Aorta (tissue), 5 donors: ENCODE measurements around the gene PLEKHG4. TPM values are rescaled to one million over a fixed set of nuclear protein-coding genes. Genes with fewer than 3 reads are reported as not detected.

Experiments
- ATAC-seq: fragments of 200-7000 bp; cut with Tn5 transposase; one replicate; pipeline ENCODE4 v1.9.1; 2022; ENCODE audit warnings: moderate library complexity; ENCODE audit not compliant: low FRiP score
- DNase-seq, 2 donors: peaks; one replicate each; pipeline ENCODE4 v3.0.0-alpha.2; 2020
- H3K27ac ChIP-seq, 2 donors: one replicate each; pipeline ENCODE4 v1.5.1; 2013; ENCODE audit warnings: low read length in 2 of 2, mild to moderate bottlenecking in 2 of 2, moderate library complexity in 2 of 2, control low read depth in 1 of 2, inconsistent platforms in 1 of 2, low read depth in 1 of 2
- H3K27me3 ChIP-seq, 2 donors: one replicate each; pipeline ENCODE4 v1.6.1; 2013; ENCODE audit warnings: control low read depth in 1 of 2, low read length in 1 of 2, mild to moderate bottlenecking in 1 of 2, moderate library complexity in 1 of 2; ENCODE audit not compliant: insufficient read depth in 2 of 2, control insufficient read depth in 1 of 2
- H3K36me3 ChIP-seq, 2 donors: one replicate each; pipeline ENCODE4 v1.6.1; 2013; ENCODE audit warnings: control low read depth in 1 of 2, low read length in 1 of 2, mild to moderate bottlenecking in 1 of 2; ENCODE audit not compliant: insufficient read depth in 2 of 2, control insufficient read depth in 1 of 2
- H3K4me1 ChIP-seq, 2 donors: one replicate each; pipeline ENCODE4 v1.6.1; 2013; ENCODE audit warnings: low read length in 2 of 2, control low read depth in 1 of 2, mild to moderate bottlenecking in 1 of 2, moderate library complexity in 1 of 2; ENCODE audit not compliant: insufficient read depth in 2 of 2, control insufficient read depth in 1 of 2
- H3K4me3 ChIP-seq, 2 donors: one replicate each; pipeline ENCODE4 v1.5.1; 2013; ENCODE audit warnings: low read length in 2 of 2, control low read depth in 1 of 2, mild to moderate bottlenecking in 1 of 2
- H3K9me3 ChIP-seq: one replicate; pipeline ENCODE4 v1.6.1; 2013; ENCODE audit warnings: mild to moderate bottlenecking, low read length; ENCODE audit not compliant: control insufficient read depth
- WGBS, 2 donors: extraction: QIAGEN DNeasy Blood & Tissue Kit; methylation state at CpG; one replicate each; pipeline ENCODE4 v1.1.7; 2013; 5-methylcytosine and 5-hydroxymethylcytosine counted together
- intact Hi-C, 2 donors: fragments of 100-400 bp; cut with DNase I; formaldehyde crosslinking; loops; one replicate each; pipeline versions ENCODE4 v1.14.2 to v1.15.0; 2022
- polyA plus RNA-seq, 2 donors: library from polyadenylated mRNA; stranded (reverse); fragments of 200-250 nt; gene quantifications; one replicate each; pipeline ENCODE4 v1.2.3, GENCODE V29; 2013
- total RNA-seq, 2 donors: library from RNA; stranded (reverse); fragmentation: NEBNext Ultra II Directional; extraction: Animal tissue kit (Norgen Biotek cat#: 25700); gene quantifications; one replicate each; pipeline ENCODE4 v1.2.1, GENCODE V29; 2021
- donor health status: healthy with polysubstance abuse.
- donor health status: Bipolar disorder and iron deficiency.
- donor health status: DM: no; HTN: no; CAD: no.
- donor health status: DM: no; HTN: no; CAD: no.
- donor health status: DM: yes; HTN: yes; CAD: no.

PLEKHG4 gene
- total and polyA plus RNA-seq, 4 donors: 2.1 to 16.7 (median 4.7) TPM

GRCh38 chr16:67327743-67328142 lies 48.4 kb downstream of the PLEKHG4 start:
- 68 to 77% methylated on average over 3 of the region's 3 CpGs for WGBS, 2 donors
- intact Hi-C loops: no loop called here
- H3K27ac ChIP-seq: no peak overlapping the region

GRCh38 chr16:67329901-67330300 lies 50.6 kb downstream of the PLEKHG4 start:
- Histone ChIP-seq H3K4me1 (no peaks in the 10 kb centered on the region), H3K9me3 (no peaks in the 10 kb centered on the region), H3K4me3 (no peak overlapping the region), H3K27me3 (no peaks in the 10 kb centered on the region), H3K27ac (no peak overlapping the region), H3K36me3 (no peaks in the 10 kb centered on the region)
- ATAC-seq (no peak), DNase-seq (no peak)
- intact Hi-C loops: no loop called here
- WGBS, 2 donors: 66 to 67% methylated on average over 5 of the region's 5 CpGs

More at GRCh38 chr16:67327743-67328142, 48.4 kb downstream of the PLEKHG4 start:
- Histone ChIP-seq H3K36me3 (no peaks in the 10 kb centered on the region), H3K4me3 (no peak overlapping the region), H3K27me3 (no peaks in the 10 kb centered on the region), H3K9me3 (no peaks in the 10 kb centered on the region), H3K4me1 (no peaks in the 10 kb centered on the region)
- DNase-seq: no peak
- ATAC-seq: no peak

- no peaks in the 10 kb centered on the region for H3K4me1 ChIP-seq
- 70 to 87% methylated on average over 2 of the region's 2 CpGs for WGBS, 2 donors
- intact Hi-C loops: no loop called here
- DNase-seq: no peak
- no peaks in the 10 kb centered on the region for H3K9me3 ChIP-seq
- H3K36me3 ChIP-seq: no peaks in the 10 kb centered on the region
- H3K27me3 ChIP-seq: no peaks in the 10 kb centered on the region
- no peak for ATAC-seq
- H3K27ac ChIP-seq: no peak overlapping the region
- no peak overlapping the region for H3K4me3 ChIP-seq
Observed at GRCh38 chr16:67333315-67333714, 54.0 kb downstream of the PLEKHG4 start.

GRCh38 chr16:67336116-67336515 lies 56.8 kb downstream of the PLEKHG4 start:
- DNase-seq (no peak), ATAC-seq (no peak)
- no peak overlapping the region for H3K4me3 ChIP-seq
- H3K27me3 ChIP-seq: no peaks in the 10 kb centered on the region
- H3K36me3 ChIP-seq: no peaks in the 10 kb centered on the region
- WGBS, 2 donors: 53 to 73% methylated on average over 1 of the region's 1 CpG
- H3K9me3 ChIP-seq: no peaks in the 10 kb centered on the region
- H3K4me1 ChIP-seq: no peaks in the 10 kb centered on the region
- intact Hi-C loops: no loop called here
- H3K27ac ChIP-seq: no peak overlapping the region

GRCh38 chr16:67336648-67337047 lies 57.3 kb downstream of the PLEKHG4 start:
- H3K27ac ChIP-seq: no peak overlapping the region
- no peak for DNase-seq
- no peaks in the 10 kb centered on the region for H3K36me3 ChIP-seq
- WGBS, 2 donors: 91 to 92% methylated on average over 1 of the region's 1 CpG
- H3K9me3 ChIP-seq: no peaks in the 10 kb centered on the region
- no peaks in the 10 kb centered on the region for H3K27me3 ChIP-seq
- no peaks in the 10 kb centered on the region for H3K4me1 ChIP-seq
- ATAC-seq: no peak
- intact Hi-C loops: no loop called here
- H3K4me3 ChIP-seq: no peak overlapping the region

Other genes with a start within 250 kb of the PLEKHG4 start
- 10 to 100 TPM; 13.7 to 20.7 TPM for gene PHAF1, start 169.6 kb upstream of the PLEKHG4 start, total RNA-seq
- 10 to 100 TPM; 12.6 to 13.4 TPM for gene PHAF1, start 169.6 kb upstream of the PLEKHG4 start, polyA plus RNA-seq
- gene B3GNT9, start 128.5 kb upstream of the PLEKHG4 start, total RNA-seq: 10 to 100 TPM; 13.0 to 21.3 TPM
- gene B3GNT9, start 128.5 kb upstream of the PLEKHG4 start, polyA plus RNA-seq: 10 to 100 TPM in 1 of 2 donors, 1 to 10 TPM in 1; 3.9 to 22.4 TPM
- 10 to 100 TPM; 17.1 to 24.3 TPM for gene TRADD, start 119.6 kb upstream of the PLEKHG4 start, total RNA-seq
- gene TRADD, start 119.6 kb upstream of the PLEKHG4 start, polyA plus RNA-seq: 10 to 100 TPM; 15.7 to 45.2 TPM
- gene FBXL8, start 119.6 kb upstream of the PLEKHG4 start, total RNA-seq: 10 to 100 TPM in 1 of 2 donors, 1 to 10 TPM in 1; 7.3 to 20.8 TPM
- gene FBXL8, start 119.6 kb upstream of the PLEKHG4 start, polyA plus RNA-seq: 10 to 100 TPM in 1 of 2 donors, 1 to 10 TPM in 1; 1.1 to 32.1 TPM
- 100 to 1,000 TPM in 1 of 2 donors, 10 to 100 TPM in 1; 22.2 to 101 TPM for gene HSF4, start 114.8 kb upstream of the PLEKHG4 start, total RNA-seq
- gene HSF4, start 114.8 kb upstream of the PLEKHG4 start, polyA plus RNA-seq: 100 to 1,000 TPM in 1 of 2 donors, 10 to 100 TPM in 1; 25.0 to 133 TPM
- gene NOL3, start 109.0 kb upstream of the PLEKHG4 start, total RNA-seq: 10 to 100 TPM; 24.4 to 47.2 TPM
- gene NOL3, start 109.0 kb upstream of the PLEKHG4 start, polyA plus RNA-seq: 100 to 1,000 TPM in 1 of 2 donors, 10 to 100 TPM in 1; 67.5 to 122 TPM
- gene MATCAP1, start 95.6 kb upstream of the PLEKHG4 start, total RNA-seq: 10 to 100 TPM; 18.1 to 33.8 TPM
- gene MATCAP1, start 95.6 kb upstream of the PLEKHG4 start, polyA plus RNA-seq: 10 to 100 TPM in 1 of 2 donors, 1 to 10 TPM in 1; 3.0 to 45.7 TPM
- gene EXOC3L1, start 89.4 kb upstream of the PLEKHG4 start, total RNA-seq: 1 to 10 TPM; 1.3 to 4.4 TPM
- 1 to 10 TPM in 1 of 2 donors, under 1 TPM in 1; 0.51 to 1.8 TPM for gene EXOC3L1, start 89.4 kb upstream of the PLEKHG4 start, polyA plus RNA-seq
- 10 to 100 TPM; 54.2 to 58.1 TPM for gene E2F4, start 87.4 kb upstream of the PLEKHG4 start, total RNA-seq
- 10 to 100 TPM; 27.9 to 50.2 TPM for gene E2F4, start 87.4 kb upstream of the PLEKHG4 start, polyA plus RNA-seq
- gene ELMO3, start 80.4 kb upstream of the PLEKHG4 start, total RNA-seq: 1 to 10 TPM in 1 of 2 donors, under 1 TPM in 1; 0.97 to 3.4 TPM
- 1 to 10 TPM; 5.8 to 7.4 TPM for gene ELMO3, start 80.4 kb upstream of the PLEKHG4 start, polyA plus RNA-seq
- 10 to 100 TPM; 24.7 to 33.1 TPM for gene TMEM208, start 52.4 kb upstream of the PLEKHG4 start, total RNA-seq
- 10 to 100 TPM; 60.6 to 64.6 TPM for gene TMEM208, start 52.4 kb upstream of the PLEKHG4 start, polyA plus RNA-seq
- gene FHOD1, start 32.1 kb upstream of the PLEKHG4 start, total RNA-seq: 10 to 100 TPM; 28.2 to 47.9 TPM
- gene FHOD1, start 32.1 kb upstream of the PLEKHG4 start, polyA plus RNA-seq: 10 to 100 TPM; 12.9 to 41.3 TPM
- gene SLC9A5, start 30.6 kb upstream of the PLEKHG4 start, total RNA-seq: 1 to 10 TPM; 1.6 to 1.7 TPM
- gene SLC9A5, start 30.6 kb upstream of the PLEKHG4 start, polyA plus RNA-seq: 1 to 10 TPM; 1.1 to 2.9 TPM
- under 1 TPM in 1 of 2 donors, not detected in 1; 0.12 TPM for gene KCTD19, start 47.2 kb downstream of the PLEKHG4 start, total RNA-seq
- not detected for gene KCTD19, start 47.2 kb downstream of the PLEKHG4 start, polyA plus RNA-seq
- under 1 TPM in 1 of 2 donors, not detected in 1; 0.51 TPM for gene LRRC36, start 47.3 kb downstream of the PLEKHG4 start, total RNA-seq
- gene LRRC36, start 47.3 kb downstream of the PLEKHG4 start, polyA plus RNA-seq: not detected
- gene TPPP3, start 114.0 kb downstream of the PLEKHG4 start, total RNA-seq: 10 to 100 TPM in 1 of 2 donors, 1 to 10 TPM in 1; 7.2 to 13.5 TPM
- gene TPPP3, start 114.0 kb downstream of the PLEKHG4 start, polyA plus RNA-seq: 10 to 100 TPM; 34.3 to 51.9 TPM
- 10 to 100 TPM in 1 of 2 donors, 1 to 10 TPM in 1; 8.4 to 14.8 TPM for gene ZDHHC1, start 136.9 kb downstream of the PLEKHG4 start, total RNA-seq
- 10 to 100 TPM in 1 of 2 donors, 1 to 10 TPM in 1; 5.3 to 11.3 TPM for gene ZDHHC1, start 136.9 kb downstream of the PLEKHG4 start, polyA plus RNA-seq
- 1 to 10 TPM in 1 of 2 donors, not detected in 1; 1.1 TPM for gene HSD11B2, start 151.6 kb downstream of the PLEKHG4 start, total RNA-seq
- 10 to 100 TPM in 1 of 2 donors, not detected in 1; 13.3 TPM for gene HSD11B2, start 151.6 kb downstream of the PLEKHG4 start, polyA plus RNA-seq
- gene ATP6V0D1, start 201.6 kb downstream of the PLEKHG4 start, total RNA-seq: 10 to 100 TPM; 58.7 to 62.0 TPM
- gene ATP6V0D1, start 201.6 kb downstream of the PLEKHG4 start, polyA plus RNA-seq: 10 to 100 TPM; 52.0 to 88.0 TPM
- gene AGRP, start 204.0 kb downstream of the PLEKHG4 start, total RNA-seq: not detected
- gene AGRP, start 204.0 kb downstream of the PLEKHG4 start, polyA plus RNA-seq: 1 to 10 TPM in 1 of 2 donors, not detected in 1; 1.5 TPM
- gene RIPOR1, start 249.3 kb downstream of the PLEKHG4 start, total RNA-seq: 100 to 1,000 TPM; 105 to 120 TPM
- 10 to 100 TPM; 22.7 to 65.5 TPM for gene RIPOR1, start 249.3 kb downstream of the PLEKHG4 start, polyA plus RNA-seq